ENCODE results near the gene ATXN1.

DNA sequence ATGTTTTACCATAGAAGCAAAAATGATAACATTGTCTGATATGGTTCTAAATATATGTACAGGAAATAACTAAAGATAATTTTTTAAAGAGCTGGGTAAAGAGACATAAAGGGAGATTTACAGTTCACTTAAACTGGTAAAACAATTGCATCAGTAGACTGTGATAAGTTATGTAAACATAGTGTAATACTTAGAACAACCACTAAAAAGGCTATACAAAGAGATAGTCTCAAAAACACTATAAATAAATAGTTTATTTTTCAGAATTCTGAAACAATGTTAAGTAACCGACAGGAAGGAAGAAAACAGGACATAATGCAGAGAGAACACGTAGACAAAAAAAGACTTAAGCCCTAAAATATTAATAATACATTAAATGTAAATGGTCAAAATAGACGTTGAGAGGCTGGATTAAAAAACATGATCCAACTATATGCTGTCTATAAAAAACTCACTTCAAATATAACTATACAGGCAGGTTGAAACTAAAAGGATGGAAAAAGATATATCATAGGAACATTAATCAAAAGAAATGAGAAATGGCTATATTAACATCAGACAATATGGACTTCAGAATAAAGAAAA, 32.7 kb upstream of the ATXN1 start:
- TF ChIP-seq, protein P1, sequence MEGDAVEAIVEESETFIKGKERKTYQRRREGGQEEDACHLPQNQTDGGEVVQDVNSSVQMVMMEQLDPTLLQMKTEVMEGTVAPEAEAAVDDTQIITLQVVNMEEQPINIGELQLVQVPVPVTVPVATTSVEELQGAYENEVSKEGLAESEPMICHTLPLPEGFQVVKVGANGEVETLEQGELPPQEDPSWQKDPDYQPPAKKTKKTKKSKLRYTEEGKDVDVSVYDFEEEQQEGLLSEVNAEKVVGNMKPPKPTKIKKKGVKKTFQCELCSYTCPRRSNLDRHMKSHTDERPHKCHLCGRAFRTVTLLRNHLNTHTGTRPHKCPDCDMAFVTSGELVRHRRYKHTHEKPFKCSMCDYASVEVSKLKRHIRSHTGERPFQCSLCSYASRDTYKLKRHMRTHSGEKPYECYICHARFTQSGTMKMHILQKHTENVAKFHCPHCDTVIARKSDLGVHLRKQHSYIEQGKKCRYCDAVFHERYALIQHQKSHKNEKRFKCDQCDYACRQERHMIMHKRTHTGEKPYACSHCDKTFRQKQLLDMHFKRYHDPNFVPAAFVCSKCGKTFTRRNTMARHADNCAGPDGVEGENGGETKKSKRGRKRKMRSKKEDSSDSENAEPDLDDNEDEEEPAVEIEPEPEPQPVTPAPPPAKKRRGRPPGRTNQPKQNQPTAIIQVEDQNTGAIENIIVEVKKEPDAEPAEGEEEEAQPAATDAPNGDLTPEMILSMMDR (IDR thresholded peaks at IDR 0.05), result no peak
- TF ChIP-seq POLR2AphosphoS5 (IDR thresholded peaks at IDR 0.05; ENCODE audit: low read depth, low read length), result no peak

Measured in SK-N-SH (cell line).